Endothelial cell of umbilical vein (primary cell): ENCODE measurements around the gene ARHGEF7. TPM values are rescaled to one million over a fixed set of nuclear protein-coding genes. Genes with fewer than 3 reads are reported as not detected.

Source experiments
- BruUV-seq: library from RNA; stranded (reverse); fragments of 400-500 nt; replicated peaks from 2 replicates; lab custom pipeline; 2021; lab: Mats Ljungman, UMichigan
- CTCF ChIA-PET: fragments of 300-600, 350-600 bp; sonication (Branson Sonifier 250); formaldehyde crosslinking; loops from one replicate; lab custom pipeline; 2021; ENCODE audit warnings: antibody characterized with exemption, inconsistent platforms; lab: Charles Lee
- POLR2A ChIA-PET: fragments of 300-600, 350-600 bp; sonication (Branson Sonifier 250); formaldehyde crosslinking; loops from one replicate; lab custom pipeline; 2021; ENCODE audit warnings: antibody characterized with exemption, inconsistent platforms; lab: Charles Lee
- DNase-seq: peaks from one replicate; pipeline ENCODE4 v3.0.0-alpha.2; 2011; ENCODE audit warnings: low read depth, low spot score
- FAIRE-seq: peaks from 2 replicates; lab custom pipeline; 2011; peaks lifted over from hg19 to GRCh38; lab: Jason Lieb, UNC
- H2AFZ ChIP-seq: 2 replicates; pipeline ENCODE4 v1.6.0; 2012; ENCODE audit warnings: low read depth, low read length, control low read depth, inconsistent platforms
- H3K27ac ChIP-seq: 2 replicates; pipeline ENCODE4 v1.5.1; 2011; ENCODE audit warnings: low read depth, mild to moderate bottlenecking, control low read depth, low read length, moderate library complexity; ENCODE audit not compliant: insufficient read depth
- H3K27me3 ChIP-seq, 2 experiments: 2 replicates each; pipeline versions ENCODE4 v1.6.0 to v1.6.1; 2011; ENCODE audit warnings: low read length in 2 of 2, mixed read lengths in 1 of 2; ENCODE audit not compliant: control insufficient read depth in 2 of 2, insufficient read depth in 2 of 2
- H3K36me3 ChIP-seq, 2 experiments: 2 replicates in 1 of 2; 3 replicates in 1 of 2; pipeline ENCODE4 v1.5.1; 2011; ENCODE audit warnings: low read length in 2 of 2, mild to moderate bottlenecking in 1 of 2, moderate library complexity in 1 of 2; ENCODE audit not compliant: control insufficient read depth in 2 of 2, insufficient read depth in 2 of 2; ENCODE audit errors: extremely low read depth in 1 of 2
- H3K4me1 ChIP-seq: 3 replicates; pipeline ENCODE4 v1.5.1; 2011; ENCODE audit warnings: mild to moderate bottlenecking, low read length; ENCODE audit not compliant: control insufficient read depth, insufficient read depth; ENCODE audit errors: extremely low read depth
- H3K4me2 ChIP-seq: 2 replicates; pipeline ENCODE4 v1.6.1; 2011; ENCODE audit warnings: low read length, control low read depth, mixed read lengths; ENCODE audit not compliant: insufficient read depth
- H3K4me3 ChIP-seq, 3 experiments: fragments of 200-600 bp in 1 of 3; sonication (generic), shearing (Covaris generic) in 1 of 3; replicated peaks in 1 of 3; 2 replicates each; pipeline ENCODE4 v1.5.1; 2011 to 2016; ENCODE audit warnings: control low read depth in 3 of 3, low read length in 3 of 3, mild to moderate bottlenecking in 2 of 3, inconsistent platforms in 1 of 3, low read depth in 1 of 3, moderate library complexity in 1 of 3; ENCODE audit not compliant: insufficient read depth in 1 of 3
- H3K79me2 ChIP-seq: 2 replicates; pipeline ENCODE4 v1.6.0; 2012; ENCODE audit warnings: low read length, inconsistent platforms; ENCODE audit not compliant: control insufficient read depth, insufficient read depth
- H3K9ac ChIP-seq: replicated peaks from 2 replicates; pipeline ENCODE3; 2011; ENCODE audit warnings: low read length, control low read depth; ENCODE audit not compliant: insufficient read depth; ENCODE audit errors: extremely low read depth
- H3K9me1 ChIP-seq: replicated peaks from 3 replicates; pipeline ENCODE4 v1.6.0; 2011; ENCODE audit warnings: mild to moderate bottlenecking, low read length; ENCODE audit not compliant: control insufficient read depth, insufficient read depth; ENCODE audit errors: extremely low read depth
- H3K9me3 ChIP-seq: replicated peaks from 2 replicates; pipeline ENCODE4 v1.5.1; 2012; ENCODE audit warnings: low read length, inconsistent platforms; ENCODE audit not compliant: control insufficient read depth, insufficient read depth
- H4K20me1 ChIP-seq: replicated peaks from 2 replicates; pipeline ENCODE3; 2011; ENCODE audit warnings: mild to moderate bottlenecking, low read length; ENCODE audit not compliant: control insufficient read depth, insufficient read depth; ENCODE audit errors: extremely low read depth
- CTCF ChIP-seq, 2 donors: IDR thresholded peaks; 1 replicate in 1 of 2; 2 replicates in 1 of 2; pipeline ENCODE4 v1.5.1; 2011; ENCODE audit warnings: low read length in 2 of 2, mild to moderate bottlenecking in 2 of 2, moderate library complexity in 2 of 2, control low read depth in 1 of 2, inconsistent platforms in 1 of 2, low read depth in 1 of 2; ENCODE audit not compliant: insufficient read depth in 1 of 2; ENCODE audit errors: extremely low read depth in 1 of 2
- EZH2 ChIP-seq: IDR thresholded peaks from 2 replicates; pipeline ENCODE4 v1.6.1; 2012; ENCODE audit warnings: borderline replicate concordance, low read depth, mild to moderate bottlenecking, moderate library complexity, low read length, inconsistent platforms; ENCODE audit not compliant: severe bottlenecking
- FOS ChIP-seq: IDR thresholded peaks from 2 replicates; pipeline ENCODE4 v1.6.1; 2011; ENCODE audit warnings: mild to moderate bottlenecking, low read length, moderate library complexity, borderline replicate concordance; ENCODE audit not compliant: insufficient read depth
- GATA2 ChIP-seq: IDR thresholded peaks from 2 replicates; pipeline ENCODE4 v1.7.0; 2011; ENCODE audit warnings: low read depth, mild to moderate bottlenecking, moderate library complexity, mixed read lengths, low read length; ENCODE audit not compliant: insufficient read length, insufficient read depth
- JUN ChIP-seq: IDR thresholded peaks from 2 replicates; pipeline ENCODE4 v1.6.1; 2011; ENCODE audit warnings: borderline replicate concordance, low read depth; ENCODE audit not compliant: insufficient read length, insufficient read depth
- MAX ChIP-seq: IDR thresholded peaks from 2 replicates; pipeline ENCODE4 v1.6.1; 2011; ENCODE audit not compliant: insufficient read depth, insufficient read length
- MYC ChIP-seq: IDR thresholded peaks from one replicate; pipeline ENCODE4 v1.6.1; 2011; ENCODE audit warnings: mild to moderate bottlenecking, low read depth, low read length
- POLR2A ChIP-seq: IDR thresholded peaks from 2 replicates; pipeline ENCODE4 v1.6.1; 2012; ENCODE audit warnings: low read depth, mild to moderate bottlenecking, control low read depth, low read length
- POLR2AphosphoS5 ChIP-seq: IDR thresholded peaks from 2 replicates; pipeline ENCODE4 v1.6.1; 2012; ENCODE audit warnings: low read depth, mild to moderate bottlenecking, control low read depth, low read length, moderate library complexity; ENCODE audit not compliant: insufficient read depth
- dilution Hi-C: fragments of 300-500 bp; cut with MboI; formaldehyde crosslinking; loops from one replicate; pipeline ENCODE4 v1.15.0; 2019; ENCODE audit warnings: low sequenced_read_pairs; ENCODE audit not compliant: extremely low pct_ligation_motif_present
- intact Hi-C: fragments of 100-400 bp; cut with micrococcal nuclease; formaldehyde crosslinking; loops from one replicate; pipeline ENCODE4 v1.10.0; 2022
- polyA plus RNA-seq, 4 experiments: library from polyadenylated mRNA; depleted of rRNA in 3 of 4; stranded (reverse) in 3 of 4; unstranded in 1 of 4; fragments of >200 nt; gene quantifications; 2 replicates each; pipeline versions ENCODE4 v1.2.1 to v1.2.3, GENCODE V29; 2011 to 2012; ENCODE audit warnings: missing spikeins in 1 of 4
- total RNA-seq: library from RNA; stranded (reverse); gene quantifications from 2 replicates; pipeline ENCODE4 v1.2.3, GENCODE V29; 2021

ARHGEF7 gene
- total and polyA plus RNA-seq, 2 donors (not counting 3 experiments of a cell fraction or from before 2014, with no cell fraction given), result 94.9 to 155 TPM

GRCh38 chr13:111241862-111242261, 126.8 kb downstream of the ARHGEF7 start:
- Histone ChIP-seq H3K9me3 (no peaks in the 10 kb centered on the region), H3K27me3 (no peaks in the 10 kb centered on the region), H3K9me1 (no peaks in the 10 kb centered on the region), H3K79me2 (peaks cover 51% of the 10 kb centered on the region), H3K4me3 (no peak overlapping the region), H3K9ac (no peak overlapping the region), H4K20me1 (peaks cover 4% of the 10 kb centered on the region), H3K36me3 (peaks cover 13 to 17% of the 10 kb centered on the region in 2 experiments), H3K4me2 (no peak overlapping the region), H3K27ac (no peak overlapping the region), H2AFZ (no peak overlapping the region), H3K4me1 (no peaks in the 10 kb centered on the region)
- no peak for FAIRE-seq
- intact Hi-C loops, result no loop called here
- TF ChIP-seq GATA2 (no peak), JUN (no peak), MAX (no peak), FOS (no peak), POLR2AphosphoS5 (no peak)
- no TSS peak for BruUV-seq
- ChIA-PET CTCF (interaction anchor here (0.8 to 1.6 kb wide), 2 partner anchors 174 to 327 kb away, joined by 3 to 7 read pairs; partner anchors contain the start of gene ANKRD10), POLR2A (no interaction called here)
- dilution Hi-C loops, result no loop called here
- no peak for DNase-seq

- no peak for TF ChIP-seq MYC
- no peak for TF ChIP-seq GATA2
- no peak for TF ChIP-seq FOS
- no peak for TF ChIP-seq EZH2
- TF ChIP-seq POLR2A, result no peak
- no peak for TF ChIP-seq POLR2AphosphoS5
- no peak for TF ChIP-seq MAX
- TF ChIP-seq JUN, result no peak
- TF ChIP-seq CTCF (IDR thresholded peaks at IDR 0.05; ENCODE audit: extremely low read depth in 1 of 2, insufficient read depth in 1 of 2, low read depth in 1 of 2, low read length in 2 of 2), result no peak
- Histone ChIP-seq H4K20me1 (peaks cover 4% of the 10 kb centered on the region), H3K9ac (no peak overlapping the region), H3K27ac (no peak overlapping the region), H3K27me3 (no peaks in the 10 kb centered on the region), H3K4me3 (no peak overlapping the region), H3K4me2 (no peak overlapping the region), H3K9me1 (no peaks in the 10 kb centered on the region), H3K9me3 (no peaks in the 10 kb centered on the region), H2AFZ (no peak overlapping the region), H3K4me1 (no peaks in the 10 kb centered on the region), H3K36me3 (peaks cover 13 to 19% of the 10 kb centered on the region in 2 experiments), H3K79me2 (peaks cover 45% of the 10 kb centered on the region)
- no TSS peak for BruUV-seq
- POLR2A ChIA-PET, result no interaction called here
- CTCF ChIA-PET, result interaction anchor here (1.6 kb wide), 1 partner anchor 175 kb away, joined by 7 read pairs; no protein-coding TSS in a partner anchor
- DNase-seq (no peak), FAIRE-seq (no peak)
- intact Hi-C loops (no loop called here), dilution Hi-C loops (no loop called here)
Measured at GRCh38 chr13:111242585-111242984, 127.5 kb downstream of the ARHGEF7 start.
